Testis (tissue), 2 donors: ENCODE data around the gene ZNF76.

ENCODE experiments used
- POLR2A ChIP-seq: fragments of 450-650 bp; IDR thresholded peaks from one replicate; pipeline ENCODE4 v1.6.1; 2017; ENCODE audit warnings: antibody characterized with exemption, mild to moderate bottlenecking, moderate library complexity
- TF ChIP-seq, protein P1 (sequence below), 3 experiments: fragments of 450-650 bp in 2 of 3; fragments of 200-600 bp in 1 of 3; sonication (generic) in 1 of 3; IDR thresholded peaks; one replicate each; pipeline ENCODE4 v1.5.1; 2016 to 2019; ENCODE audit warnings: antibody characterized with exemption in 3 of 3, mild to moderate bottlenecking in 2 of 3, moderate library complexity in 1 of 3

DNA sequence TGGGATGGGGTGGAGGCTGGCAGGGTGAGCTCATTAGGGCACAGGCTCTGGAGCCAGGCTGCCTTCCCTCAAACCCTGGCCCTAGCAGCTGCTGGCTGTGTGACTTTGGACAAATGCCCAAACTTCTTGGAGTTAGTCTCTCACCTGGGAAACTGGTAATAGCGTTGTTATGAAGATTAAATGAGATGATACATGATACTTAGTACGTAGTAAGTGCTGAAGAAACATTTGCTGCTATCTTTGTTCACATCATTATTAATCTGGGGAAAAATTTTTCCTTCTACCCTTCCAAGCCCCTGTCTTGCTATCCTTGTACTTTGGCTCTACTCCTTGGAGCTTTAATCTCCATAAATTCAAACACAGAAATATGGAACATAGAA, 60.5 kb downstream of the ZNF76 start:
- TF ChIP-seq, protein P1, sequence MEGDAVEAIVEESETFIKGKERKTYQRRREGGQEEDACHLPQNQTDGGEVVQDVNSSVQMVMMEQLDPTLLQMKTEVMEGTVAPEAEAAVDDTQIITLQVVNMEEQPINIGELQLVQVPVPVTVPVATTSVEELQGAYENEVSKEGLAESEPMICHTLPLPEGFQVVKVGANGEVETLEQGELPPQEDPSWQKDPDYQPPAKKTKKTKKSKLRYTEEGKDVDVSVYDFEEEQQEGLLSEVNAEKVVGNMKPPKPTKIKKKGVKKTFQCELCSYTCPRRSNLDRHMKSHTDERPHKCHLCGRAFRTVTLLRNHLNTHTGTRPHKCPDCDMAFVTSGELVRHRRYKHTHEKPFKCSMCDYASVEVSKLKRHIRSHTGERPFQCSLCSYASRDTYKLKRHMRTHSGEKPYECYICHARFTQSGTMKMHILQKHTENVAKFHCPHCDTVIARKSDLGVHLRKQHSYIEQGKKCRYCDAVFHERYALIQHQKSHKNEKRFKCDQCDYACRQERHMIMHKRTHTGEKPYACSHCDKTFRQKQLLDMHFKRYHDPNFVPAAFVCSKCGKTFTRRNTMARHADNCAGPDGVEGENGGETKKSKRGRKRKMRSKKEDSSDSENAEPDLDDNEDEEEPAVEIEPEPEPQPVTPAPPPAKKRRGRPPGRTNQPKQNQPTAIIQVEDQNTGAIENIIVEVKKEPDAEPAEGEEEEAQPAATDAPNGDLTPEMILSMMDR (IDR thresholded peaks at IDR 0.05), result no peak
- TF ChIP-seq POLR2A, result no peak
